Effector memory CD8-positive, alpha-beta T cell (primary cell): ENCODE measurements around the gene LEMD3.
A peak's percentile ranks its signal among the peaks of the same experiment; 100 is the strongest.

Experiments used
- ATAC-seq: fragments of 150-1000 bp; cut with Tn5 transposase; replicated peaks from 2 replicates; pipeline ENCODE4 v1.10.0; 2021; ENCODE audit warnings: mild to moderate bottlenecking, moderate library complexity
- DNase-seq, 3 experiments: peaks; one replicate each; pipeline ENCODE4 v3.0.0; 2021
- H3K27ac Mint-ChIP-seq, 2 donors: one replicate each; pipeline ENCODE4 v1.8.0; 2022; ENCODE audit warnings: mild to moderate bottlenecking in 2 of 2, mixed read lengths in 2 of 2, moderate library complexity in 2 of 2
- H3K27me3 Mint-ChIP-seq, 2 donors: one replicate each; pipeline ENCODE4 v1.8.0; 2022; ENCODE audit warnings: mixed read lengths in 2 of 2
- H3K36me3 Mint-ChIP-seq: one replicate; pipeline ENCODE4 v1.8.0; 2022; ENCODE audit warnings: mild to moderate bottlenecking, moderate library complexity, mixed read lengths; ENCODE audit not compliant: insufficient read depth
- H3K4me1 Mint-ChIP-seq, 2 donors: one replicate each; pipeline ENCODE4 v1.8.0; 2022; ENCODE audit warnings: low read depth in 2 of 2, mixed read lengths in 2 of 2
- H3K4me3 Mint-ChIP-seq, 2 donors: one replicate each; pipeline ENCODE4 v1.8.0; 2022; ENCODE audit warnings: mild to moderate bottlenecking in 2 of 2, mixed read lengths in 2 of 2, moderate library complexity in 2 of 2
- H3K9me3 Mint-ChIP-seq, 2 donors: one replicate each; pipeline ENCODE4 v1.8.0; 2022; ENCODE audit warnings: mixed read lengths in 2 of 2

Gene LEMD3

DNA sequence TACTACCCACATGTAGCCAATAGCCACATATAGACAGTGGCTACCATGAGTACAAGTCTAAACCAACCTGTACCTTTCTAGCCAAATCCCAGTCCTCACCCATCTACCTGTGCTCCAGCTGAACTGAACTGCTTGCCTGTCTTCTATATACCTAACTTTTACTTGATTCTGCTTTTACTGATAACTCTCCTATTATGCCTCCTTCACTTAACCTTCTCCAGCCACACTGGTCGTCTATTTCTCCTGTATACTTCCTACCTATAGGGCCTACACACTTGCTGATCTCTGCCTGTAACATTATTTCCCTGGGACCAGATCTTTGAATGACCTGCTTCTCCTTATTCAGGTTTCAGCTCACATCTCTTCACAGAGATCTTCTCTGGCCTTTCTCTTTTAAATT is 83.1 kb downstream of the LEMD3 start:
- Mint-ChIP-seq H3K4me3 (no peak overlapping the region), H3K36me3 (no peaks in the 10 kb centered on the region), H3K27ac (no peak overlapping the region), H3K27me3 (no peaks in the 10 kb centered on the region), H3K9me3 (no peaks in the 10 kb centered on the region), H3K4me1 (no peaks in the 10 kb centered on the region)
- ATAC-seq, result no peak
- DNase-seq, result no peak

GRCh38 chr12:65257986-65258385 is 88.6 kb downstream of the LEMD3 start:
- H3K27me3 Mint-ChIP-seq, result peaks cover 9 to 10% of the 10 kb centered on the region in 2 donors
- no peaks in the 10 kb centered on the region for H3K36me3 Mint-ChIP-seq
- H3K4me1 Mint-ChIP-seq, result no peaks in the 10 kb centered on the region
- ATAC-seq (no peak), DNase-seq (no peak)
- H3K27ac Mint-ChIP-seq, result no peak overlapping the region
- no peak overlapping the region for H3K4me3 Mint-ChIP-seq
- no peaks in the 10 kb centered on the region for H3K9me3 Mint-ChIP-seq

DNA sequence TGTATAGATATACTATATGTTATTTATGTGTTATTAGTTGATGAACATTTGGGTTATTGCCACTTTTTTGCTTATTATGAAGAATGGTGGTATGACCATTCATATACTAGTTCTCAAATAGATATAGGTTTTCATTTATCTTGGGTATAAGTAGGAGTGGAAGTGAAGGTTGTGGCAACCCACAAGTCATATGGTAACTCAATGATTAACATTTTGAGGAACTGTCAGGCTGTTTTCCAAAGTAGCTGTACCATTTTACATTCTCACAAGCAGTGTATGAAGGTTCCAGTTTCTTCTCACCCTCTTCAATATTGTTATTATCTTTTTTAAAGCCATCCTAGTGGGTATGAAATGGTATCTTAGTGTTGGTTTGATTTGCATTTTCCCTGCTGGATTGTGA is 90.1 kb downstream of the LEMD3 start:
- DNase-seq, result no peak
- Mint-ChIP-seq H3K9me3 (no peaks in the 10 kb centered on the region), H3K36me3 (no peaks in the 10 kb centered on the region), H3K4me3 (no peak overlapping the region), H3K27me3 (peaks cover 11% of the 10 kb centered on the region in 2 donors), H3K27ac (no peak overlapping the region), H3K4me1 (no peaks in the 10 kb centered on the region)
- no peak for ATAC-seq

GRCh38 chr12:65263777-65264176 is 94.4 kb downstream of the LEMD3 start:
- Mint-ChIP-seq H3K27me3 (peaks cover 32 to 35% of the 10 kb centered on the region in 2 donors), H3K4me3 (no peak overlapping the region)

GRCh38 chr12:65266408-65266807 is 97.0 kb downstream of the LEMD3 start:
- ATAC-seq (no peak), DNase-seq (no peak)
- Mint-ChIP-seq H3K4me3 (no peak overlapping the region), H3K9me3 (no peaks in the 10 kb centered on the region), H3K27me3 (peaks cover 22 to 26% of the 10 kb centered on the region in 2 donors), H3K4me1 (no peaks in the 10 kb centered on the region), H3K27ac (no peak overlapping the region), H3K36me3 (no peaks in the 10 kb centered on the region)

More at GRCh38 chr12:65263777-65264176, 94.4 kb downstream of the LEMD3 start:
- no peaks in the 10 kb centered on the region for H3K36me3 Mint-ChIP-seq
- no peaks in the 10 kb centered on the region for H3K9me3 Mint-ChIP-seq
- H3K4me1 Mint-ChIP-seq, result no peaks in the 10 kb centered on the region
- DNase-seq, result no peak
- H3K27ac Mint-ChIP-seq, result no peak overlapping the region
- no peak for ATAC-seq

DNA sequence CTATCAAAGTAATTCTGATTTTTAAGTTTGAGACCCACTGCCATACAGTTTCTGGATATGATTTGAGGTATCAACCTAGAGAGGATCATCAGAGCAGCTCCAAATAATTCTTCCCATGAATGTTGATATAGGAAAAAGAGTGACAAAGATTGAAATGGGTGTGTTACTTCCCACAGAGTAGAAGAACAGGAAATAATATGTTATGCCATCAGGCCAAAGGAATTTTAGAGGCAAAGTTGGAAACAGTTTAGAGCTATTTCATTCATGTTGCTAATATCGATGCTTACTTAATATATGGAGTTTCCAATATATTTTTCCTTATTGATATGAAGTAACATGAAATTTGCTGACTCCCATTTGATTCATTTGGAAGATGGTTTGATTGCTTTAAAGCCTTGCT is 100.2 kb downstream of the LEMD3 start:
- no peak for DNase-seq
- ATAC-seq, result no peak
- Mint-ChIP-seq H3K36me3 (no peaks in the 10 kb centered on the region), H3K27me3 (peaks cover 31 to 44% of the 10 kb centered on the region in 2 donors), H3K4me1 (no peaks in the 10 kb centered on the region), H3K9me3 (no peaks in the 10 kb centered on the region), H3K4me3 (no peak overlapping the region), H3K27ac (no peak overlapping the region)

DNA sequence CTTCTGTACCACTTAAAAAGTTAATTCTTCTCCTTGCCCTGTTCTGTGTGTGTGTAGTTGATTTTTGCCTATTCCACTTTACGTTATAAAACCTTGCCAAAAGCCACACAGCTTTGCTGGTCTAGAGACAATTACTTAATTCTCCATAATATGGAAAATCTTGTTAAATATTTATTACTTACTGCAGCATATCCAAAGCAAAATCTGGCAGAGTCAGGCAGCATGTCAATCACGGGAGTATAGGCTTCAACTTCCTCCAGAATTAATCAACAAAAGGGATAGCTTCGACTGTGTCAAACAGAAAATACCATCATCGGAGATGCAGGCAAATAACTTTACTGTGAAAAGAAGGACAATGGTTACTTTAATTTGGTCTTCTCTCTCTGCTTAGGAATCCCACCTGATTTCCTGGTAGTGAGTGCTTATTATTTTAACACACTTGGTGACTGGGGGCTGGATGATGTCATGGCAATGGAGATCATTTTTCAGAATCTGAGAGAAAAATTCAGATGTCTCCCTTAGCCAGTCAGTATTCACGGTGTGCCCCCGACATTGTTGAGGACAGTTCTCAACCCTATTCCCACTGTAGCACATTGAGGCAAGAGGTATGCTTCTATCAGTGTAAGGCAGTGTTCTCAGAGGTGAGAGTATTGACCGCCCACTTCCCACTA is 105.4 kb downstream of the LEMD3 start:
- H3K27me3 Mint-ChIP-seq, result peaks cover 53 to 55% of the 10 kb centered on the region in 2 donors
- H3K4me1 Mint-ChIP-seq, result no peaks in the 10 kb centered on the region
- H3K9me3 Mint-ChIP-seq, result no peaks in the 10 kb centered on the region

GRCh38 chr12:65275627-65276026 is 106.2 kb downstream of the LEMD3 start:
- Mint-ChIP-seq H3K27ac (no peak overlapping the region), H3K27me3 (peaks cover 58 to 62% of the 10 kb centered on the region in 2 donors), H3K4me1 (no peaks in the 10 kb centered on the region), H3K36me3 (no peaks in the 10 kb centered on the region), H3K9me3 (no peaks in the 10 kb centered on the region), H3K4me3 (no peak overlapping the region)
- ATAC-seq (no peak), DNase-seq (no peak)

More for the DNA sequence above, 105.4 kb downstream of the LEMD3 start:
- Mint-ChIP-seq H3K4me3 (no peak overlapping the region), H3K36me3 (no peaks in the 10 kb centered on the region), H3K27ac (no peak overlapping the region)
- DNase-seq, result no peak
- ATAC-seq, result no peak

DNA sequence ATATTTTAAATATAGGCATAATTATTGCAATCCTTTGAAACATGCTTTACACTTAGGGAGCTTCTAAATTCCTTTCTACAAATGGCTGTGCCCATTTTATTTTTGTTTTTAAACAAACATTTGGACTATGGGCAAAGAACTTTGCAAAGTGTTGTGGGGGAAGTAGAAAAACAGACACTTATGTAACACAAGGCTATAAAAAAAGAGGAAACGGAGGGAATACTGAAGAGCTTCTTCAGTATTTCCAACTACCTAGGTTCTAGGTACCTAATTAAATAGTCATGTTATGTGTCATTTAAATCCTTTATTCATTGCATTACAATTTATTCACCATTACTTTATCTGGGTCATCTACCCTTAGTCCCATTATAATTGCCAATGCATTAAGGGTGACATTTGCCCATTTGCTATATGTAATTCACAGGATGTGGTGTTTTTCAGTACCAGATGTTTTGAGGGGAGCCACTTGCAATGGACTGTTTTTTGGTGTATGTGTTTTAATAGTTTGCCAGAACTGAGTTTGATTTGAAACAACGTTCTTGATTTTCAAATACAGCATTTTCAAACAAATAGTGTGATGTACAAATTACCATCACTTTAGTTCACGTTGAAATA is 107.6 kb downstream of the LEMD3 start:
- Mint-ChIP-seq H3K36me3 (no peaks in the 10 kb centered on the region), H3K27me3 (peaks cover 60 to 73% of the 10 kb centered on the region in 2 donors), H3K9me3 (no peaks in the 10 kb centered on the region), H3K27ac (no peak overlapping the region), H3K4me1 (no peaks in the 10 kb centered on the region), H3K4me3 (no peak overlapping the region)
- ATAC-seq, result no peak
- DNase-seq, result no peak

GRCh38 chr12:65277994-65278575 is 108.7 kb downstream of the LEMD3 start:
- Mint-ChIP-seq H3K4me1 (no peaks in the 10 kb centered on the region), H3K36me3 (no peaks in the 10 kb centered on the region), H3K27me3 (peaks cover 66 to 75% of the 10 kb centered on the region in 2 donors), H3K4me3 (peak overlapping the region; percentile 31 to 39), H3K27ac (no peak overlapping the region), H3K9me3 (no peaks in the 10 kb centered on the region)
- ATAC-seq (no peak), DNase-seq (no peak)

DNA sequence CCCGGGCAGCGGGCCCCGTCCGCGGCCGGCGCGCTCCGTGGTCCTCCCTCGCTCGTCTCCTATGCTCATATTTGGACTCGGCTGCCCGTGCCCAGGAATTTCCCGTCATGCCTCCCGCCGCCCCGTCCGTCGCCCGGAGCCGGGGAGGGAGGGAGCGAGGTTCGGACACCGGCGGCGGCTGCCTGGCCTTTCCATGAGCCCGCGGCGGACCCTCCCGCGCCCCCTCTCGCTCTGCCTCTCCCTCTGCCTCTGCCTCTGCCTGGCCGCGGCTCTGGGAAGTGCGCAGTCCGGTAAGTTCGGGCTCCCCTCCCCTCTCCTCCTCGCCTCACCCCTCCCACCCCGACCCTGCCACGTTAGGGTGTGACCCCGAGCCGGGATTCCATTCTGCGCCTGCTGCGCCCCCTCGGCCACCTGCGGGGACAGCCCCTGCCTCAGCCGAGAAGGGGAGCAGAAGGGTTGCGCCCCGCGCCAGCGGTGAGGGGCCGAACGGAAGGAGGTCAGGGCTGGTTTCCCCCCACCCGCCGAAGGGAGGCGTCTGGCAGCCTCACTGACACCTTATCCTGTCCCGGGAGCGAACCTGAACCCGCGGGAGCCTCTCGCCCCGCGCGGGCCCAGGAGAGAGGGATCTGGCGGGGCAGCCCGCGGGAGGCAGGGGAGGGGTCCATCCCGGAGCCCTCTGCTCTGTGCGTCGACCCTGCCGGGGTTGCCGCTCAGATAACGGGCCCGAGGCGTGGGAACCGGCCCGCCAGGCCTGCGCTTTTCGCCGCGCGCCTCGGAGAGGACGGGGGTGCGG is 109.4 kb downstream of the LEMD3 start, which contains the start of gene MSRB3:
Gene MSRB3, plus strand, starts transcription at position 108 of the 793 bp plus-strand sequence. CDS start 29,897 bp downstream, outside the sequence.
- peak within 1 kb of the TSS; percentile 31 to 48 for H3K4me3 Mint-ChIP-seq
- H3K4me1 Mint-ChIP-seq, result no peaks in the 10 kb centered on the region
- ATAC-seq, result no peak
- H3K27ac Mint-ChIP-seq, result no peak within 1 kb of the TSS
- H3K9me3 Mint-ChIP-seq, result no peaks in the 10 kb centered on the region
- peaks cover 61 to 70% of the 10 kb centered on the region in 2 donors for H3K27me3 Mint-ChIP-seq
- no peak for DNase-seq
- no peaks in the 10 kb centered on the region for H3K36me3 Mint-ChIP-seq

GRCh38 chr12:65279369-65280112 is 110.2 kb downstream of the LEMD3 start:
- Mint-ChIP-seq H3K27ac (no peak overlapping the region), H3K4me3 (peak overlapping the region; percentile 28 to 48), H3K27me3 (peaks cover 59 to 64% of the 10 kb centered on the region in 2 donors), H3K36me3 (no peaks in the 10 kb centered on the region), H3K4me1 (no peaks in the 10 kb centered on the region), H3K9me3 (no peaks in the 10 kb centered on the region)
- ATAC-seq (no peak), DNase-seq (no peak)

DNA sequence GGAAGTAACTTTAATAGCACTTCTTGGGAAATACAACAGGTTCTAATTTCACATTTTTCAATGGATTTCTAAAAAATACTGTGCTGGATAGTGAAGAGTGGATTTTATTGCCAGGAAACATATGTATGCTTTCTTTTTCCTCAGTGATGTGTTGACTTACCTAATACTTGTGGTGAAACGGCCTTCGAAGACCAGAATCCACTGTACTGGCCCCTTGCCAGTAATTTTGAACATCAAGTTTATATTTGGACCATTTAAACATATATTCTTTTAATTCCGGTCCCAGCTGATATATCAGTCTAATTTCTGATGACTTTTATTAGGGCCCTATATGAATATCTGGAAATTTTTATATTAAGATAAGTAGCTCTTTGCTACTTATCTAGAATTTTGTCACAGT is 110.9 kb downstream of the LEMD3 start:
- Mint-ChIP-seq H3K9me3 (no peaks in the 10 kb centered on the region), H3K4me1 (no peaks in the 10 kb centered on the region), H3K36me3 (no peaks in the 10 kb centered on the region), H3K4me3 (no peak overlapping the region), H3K27ac (no peak overlapping the region), H3K27me3 (peaks cover 51 to 56% of the 10 kb centered on the region in 2 donors)
- ATAC-seq (no peak), DNase-seq (no peak)
